HepG2 (cell line): ENCODE results near the gene GSDME. TPM values are rescaled to one million over a fixed set of nuclear protein-coding genes. Genes with fewer than 3 reads are reported as not detected.

Experiments used
- ATAC-seq: fragments of 200-7000 bp; cut with Tn5 transposase; 3 replicates; pipeline ENCODE4 v1.9.1; 2020; ENCODE audit warnings: mild to moderate bottlenecking, moderate library complexity
- BruUV-seq: library from RNA; stranded (reverse); fragments of 400-500 nt; replicated peaks from 2 replicates; lab custom pipeline; 2021; lab: Mats Ljungman, UMichigan
- CTCF ChIA-PET: fragments of 300-600 bp; formaldehyde crosslinking; extraction: SDS; loops from one replicate; lab custom pipeline; 2021; ENCODE audit warnings: low total read pairs, inconsistent platforms, low intra/inter-chr PET ratio; lab: Yijun Ruan, JAX
- POLR2A ChIA-PET: fragments of 350-600 bp; sonication (Branson Sonifier 250); formaldehyde crosslinking; loops from one replicate; lab custom pipeline; 2020; ENCODE audit warnings: antibody characterized with exemption, inconsistent platforms; lab: Yijun Ruan, JAX
- DNase-seq: peaks from one replicate; pipeline ENCODE4 v3.0.0-alpha.2; 2015; ENCODE audit warnings: low spot score
- FAIRE-seq: peaks from 3 replicates; lab custom pipeline; 2011; peaks lifted over from hg19 to GRCh38; lab: Jason Lieb, UNC
- H2AFZ ChIP-seq: one replicate; pipeline ENCODE4 v1.6.1; 2011; ENCODE audit warnings: low read length, inconsistent platforms
- H3K27ac ChIP-seq: fragments of 300-600 bp; 3 replicates; pipeline ENCODE4 v1.8.0; 2011; ENCODE audit warnings: mixed run types, mild to moderate bottlenecking, mixed read lengths, low read length, inconsistent platforms; ENCODE audit not compliant: insufficient read depth; ENCODE audit errors: extremely low read length
- H3K27me3 ChIP-seq, 2 experiments: fragments of 200-600 bp in 1 of 2; 2 replicates in 1 of 2; 3 replicates in 1 of 2; pipeline versions ENCODE4 v1.6.0 to v1.8.0; 2011; ENCODE audit warnings: low read length in 2 of 2, mild to moderate bottlenecking in 2 of 2, moderate library complexity in 2 of 2, inconsistent platforms in 1 of 2; ENCODE audit not compliant: insufficient read depth in 2 of 2, control insufficient read depth in 1 of 2
- H3K36me3 ChIP-seq, 2 experiments: fragments of 200-600 bp in 1 of 2; replicated peaks in 1 of 2; 2 replicates in 1 of 2; 3 replicates in 1 of 2; pipeline versions ENCODE4 v1.5.1 to v1.8.0; 2011; ENCODE audit warnings: low read length in 2 of 2, inconsistent platforms in 1 of 2; ENCODE audit not compliant: insufficient read depth in 2 of 2, control insufficient read depth in 1 of 2
- H3K4me1 ChIP-seq: 2 replicates; pipeline ENCODE4 v1.5.1; 2012; ENCODE audit warnings: low read length, inconsistent platforms; ENCODE audit not compliant: insufficient read depth
- H3K4me2 ChIP-seq: 2 replicates; pipeline ENCODE4 v1.6.0; 2011; ENCODE audit warnings: low read depth, low read length, inconsistent platforms
- H3K4me3 ChIP-seq, 3 experiments: fragments of 200-600 bp in 1 of 3; sonication (generic), shearing (Covaris generic) in 1 of 3; replicated peaks in 1 of 3; 2 replicates each; pipeline ENCODE4 v1.5.1; 2011 to 2016; ENCODE audit warnings: low read length in 3 of 3, inconsistent platforms in 2 of 3, low read depth in 2 of 3, mild to moderate bottlenecking in 2 of 3, control low read depth in 1 of 3, mixed read lengths in 1 of 3; ENCODE audit not compliant: insufficient read depth in 1 of 3
- H3K79me2 ChIP-seq: one replicate; pipeline ENCODE4 v1.6.1; 2011; ENCODE audit warnings: low read length, inconsistent platforms; ENCODE audit not compliant: insufficient read depth
- H3K9ac ChIP-seq: 2 replicates; pipeline ENCODE4 v1.6.0; 2011; ENCODE audit warnings: mild to moderate bottlenecking, low read depth, low read length, inconsistent platforms; ENCODE audit not compliant: insufficient read depth
- H3K9me3 ChIP-seq: 2 replicates; pipeline ENCODE4 v1.5.1; 2012; ENCODE audit warnings: mild to moderate bottlenecking, low read length
- H4K20me1 ChIP-seq: 2 replicates; pipeline ENCODE4 v1.6.0; 2011; ENCODE audit warnings: inconsistent platforms, mild to moderate bottlenecking, low read length, moderate library complexity; ENCODE audit not compliant: insufficient read depth
- BRCA1 ChIP-seq: sonication (generic); formaldehyde crosslinking; IDR thresholded peaks from 2 replicates; pipeline ENCODE4 v1.4.0; 2020; ENCODE audit warnings: missing genetic modification reagents
- CREB1 ChIP-seq, 2 experiments: fragments of 450-650 bp in 1 of 2; IDR thresholded peaks; 2 replicates each; pipeline ENCODE4 v1.6.1; 2016 to 2017; ENCODE audit warnings: control low read depth in 1 of 2, mild to moderate bottlenecking in 1 of 2, missing compliant biosample characterization in 1 of 2, missing genetic modification characterization in 1 of 2
- NFYC ChIP-seq: IDR thresholded peaks from 2 replicates; pipeline ENCODE4 v1.6.1; 2016; ENCODE audit warnings: missing genetic modification reagents, missing compliant biosample characterization
- STAG1 ChIP-seq: sonication (generic); formaldehyde crosslinking; IDR thresholded peaks from 2 replicates; pipeline ENCODE4 v1.4.0; 2020; ENCODE audit warnings: missing genetic modification reagents
- ZBTB21 ChIP-seq: sonication (generic); formaldehyde crosslinking; IDR thresholded peaks from 2 replicates; pipeline ENCODE4 v1.4.0; 2020; ENCODE audit warnings: missing genetic modification reagents
- ZNF513 ChIP-seq: sonication (generic); formaldehyde crosslinking; conservative IDR thresholded peaks from 2 replicates; pipeline ENCODE4 v1.5.0; 2020; ENCODE audit warnings: missing genetic modification reagents
- ZNF75D ChIP-seq: sonication (generic); formaldehyde crosslinking; IDR thresholded peaks from 2 replicates; pipeline ENCODE4 v1.8.1; 2023; ENCODE audit warnings: missing genetic modification reagents, mild to moderate bottlenecking, borderline replicate concordance
- WGBS: methylation state at CpG from one replicate; pipeline ENCODE4 v1.1.6; 2017; ENCODE audit warnings: low lambda C conversion rate; 5-methylcytosine and 5-hydroxymethylcytosine counted together
- in situ Hi-C: cut with HindIII; loops from 2 replicates; pipeline ENCODE4 v1.10.0; 2017; ENCODE audit warnings: low pct_unique_long_range_greater_than_20kb; ENCODE audit not compliant: extremely low pct_ligation_motif_present
- intact Hi-C: fragments of 100-400 bp; cut with micrococcal nuclease; formaldehyde crosslinking; loops from one replicate; pipeline ENCODE4 v1.10.0; 2022; ENCODE audit not compliant: unreplicated experiment
- polyA plus RNA-seq, 8 experiments: library from polyadenylated mRNA; depleted of rRNA in 3 of 8; stranded (reverse) in 7 of 8; unstranded in 1 of 8; fragments of >200 nt; fragmentation: Illumina TruSeq in 4 of 8; extraction: Trizol in 4 of 8; gene quantifications; 2 replicates each; pipeline versions ENCODE4 v1.2.1 to v1.2.3, GENCODE V29; 2011 to 2016; ENCODE audit warnings: low read depth in 4 of 8, missing spikeins in 1 of 8, mixed read lengths in 1 of 8; ENCODE audit not compliant: insufficient read depth in 1 of 8
- total RNA-seq, 5 experiments: library from RNA; depleted of rRNA; stranded (reverse); fragments of >200 nt; fragmentation: Illumina TruSeq; extraction: Trizol; gene quantifications; 2 replicates each; pipeline ENCODE4 v1.2.3, GENCODE V29; 2016; ENCODE audit warnings: low read depth in 1 of 5
- TF ChIP-seq, protein P1 (sequence below): sonication (generic); formaldehyde crosslinking; IDR thresholded peaks from 2 replicates; pipeline ENCODE4 v1.5.0; 2020; ENCODE audit warnings: mild to moderate bottlenecking, missing genetic modification reagents, moderate library complexity

The GSDME gene
- total and polyA plus RNA-seq, 2 of the 13 experiments (the other 11 are each of a cell fraction or from before 2014, with no cell fraction given): 19.2 to 28.2 TPM

DNA sequence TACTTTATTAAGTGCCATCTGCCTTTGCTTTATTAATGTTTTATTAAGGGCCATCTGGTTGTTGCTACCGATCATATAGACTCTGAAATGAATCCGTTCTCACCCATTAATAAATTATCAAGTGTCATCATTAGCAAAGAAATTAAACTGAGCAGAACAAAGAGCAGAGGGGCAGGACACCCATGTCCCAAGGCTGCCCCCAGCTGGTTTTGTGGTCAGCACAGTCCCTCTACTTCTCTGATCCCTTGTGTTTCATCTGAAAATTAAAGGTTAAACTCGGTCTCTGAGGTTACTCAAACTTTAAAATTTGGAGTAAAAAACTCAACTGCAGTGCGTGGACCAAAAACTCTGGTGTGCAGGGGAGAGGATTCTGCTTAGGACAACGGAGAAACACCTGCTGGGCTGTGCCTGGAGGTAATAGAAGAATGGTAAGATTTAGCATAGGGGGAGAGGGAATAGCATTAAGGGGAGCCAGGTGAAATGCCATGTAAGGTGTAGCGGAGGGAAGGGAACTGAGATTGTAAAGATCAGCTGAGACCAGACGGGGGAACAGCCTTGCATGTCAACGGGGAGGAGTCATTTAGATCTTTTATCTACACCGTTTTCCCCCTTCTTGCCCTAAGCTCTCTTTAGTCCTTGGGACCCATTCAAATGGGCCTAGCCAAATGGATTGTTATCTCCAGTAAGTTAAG lies 10.8 kb upstream of the GSDME start:
- POLR2A ChIA-PET: no interaction called here
- no TSS peak for BruUV-seq

DNA sequence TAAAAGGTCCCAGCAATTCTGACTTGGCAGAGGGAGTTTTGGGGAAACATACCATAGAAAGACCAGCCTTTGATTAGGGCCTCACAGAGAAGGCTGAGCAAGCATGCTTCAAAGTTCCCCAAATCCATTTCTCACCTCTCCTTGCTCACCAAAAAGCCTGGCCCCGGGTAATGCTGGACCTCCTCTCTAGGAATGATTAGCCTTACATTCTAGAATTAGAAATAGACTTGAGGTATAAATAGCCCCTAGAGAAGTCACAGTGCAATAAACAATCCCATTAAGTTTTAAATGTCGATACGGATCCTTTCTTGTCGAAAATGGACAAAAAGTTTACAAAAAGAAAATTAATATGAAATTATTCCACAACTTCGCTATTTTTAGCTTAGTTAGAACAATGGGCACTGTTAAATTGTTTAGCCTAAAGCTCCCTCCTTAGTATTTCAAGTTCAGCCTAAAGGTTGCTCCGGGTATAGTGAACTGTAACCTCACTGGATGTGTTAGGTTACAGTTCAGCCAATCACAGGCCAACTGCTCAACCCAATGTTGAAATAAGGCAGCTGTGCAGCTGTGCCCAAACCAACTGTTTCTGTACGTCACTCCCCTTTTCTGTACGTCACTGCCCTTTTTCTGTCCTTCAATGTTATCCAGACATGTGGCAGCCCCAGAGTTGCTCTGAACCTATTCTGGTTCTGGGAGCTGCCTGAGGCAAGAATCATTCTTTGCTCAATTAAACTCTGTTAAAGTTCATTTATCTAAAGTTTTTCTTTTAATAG lies 7.9 kb upstream of the GSDME start:
- in situ Hi-C loops: no loop called here
- Histone ChIP-seq H3K4me2 (no peak overlapping the region), H4K20me1 (no peaks in the 10 kb centered on the region), H2AFZ (no peak overlapping the region), H3K4me1 (no peaks in the 10 kb centered on the region; the same call in 1 of the 2 replicates), H3K79me2 (no peaks in the 10 kb centered on the region), H3K27me3 (no peaks in the 10 kb centered on the region), H3K27ac (no peak overlapping the region), H3K36me3 (no peaks in the 10 kb centered on the region), H3K4me3 (no peak overlapping the region), H3K9ac (no peak overlapping the region), H3K9me3 (no peaks in the 10 kb centered on the region)
- no TSS peak for BruUV-seq
- WGBS: 34% methylated on average over 8 of the region's 8 CpGs
- FAIRE-seq: no peak
- DNase-seq: no peak
- peak; percentile 61 for ATAC-seq
- intact Hi-C loops: no loop called here
- CTCF ChIA-PET: no interaction called here
- POLR2A ChIA-PET: no interaction called here
- TF ChIP-seq NFYC: peak; percentile 22; the same call in 1 of the 2 replicates
- peak; percentile 28; the same call in 1 of the 2 replicates for TF ChIP-seq ZBTB21 (CRISPR knock-in tag)
- no peak for TF ChIP-seq ZNF513 (CRISPR knock-in tag)
- TF ChIP-seq CREB1 (IDR thresholded peaks at IDR 0.05): peak; percentile 39; the same call in 1 of the 2 replicates
- no peak for TF ChIP-seq CREB1 (CRISPR knock-in tag; IDR thresholded peaks at IDR 0.05)
- TF ChIP-seq ZNF75D (CRISPR knock-in tag): no peak

More for the DNA sequence above, 10.8 kb upstream of the GSDME start:
- no peak for ATAC-seq
- H3K36me3 ChIP-seq: no peaks in the 10 kb centered on the region
- no peak overlapping the region for H3K9ac ChIP-seq
- TF ChIP-seq, protein P1, sequence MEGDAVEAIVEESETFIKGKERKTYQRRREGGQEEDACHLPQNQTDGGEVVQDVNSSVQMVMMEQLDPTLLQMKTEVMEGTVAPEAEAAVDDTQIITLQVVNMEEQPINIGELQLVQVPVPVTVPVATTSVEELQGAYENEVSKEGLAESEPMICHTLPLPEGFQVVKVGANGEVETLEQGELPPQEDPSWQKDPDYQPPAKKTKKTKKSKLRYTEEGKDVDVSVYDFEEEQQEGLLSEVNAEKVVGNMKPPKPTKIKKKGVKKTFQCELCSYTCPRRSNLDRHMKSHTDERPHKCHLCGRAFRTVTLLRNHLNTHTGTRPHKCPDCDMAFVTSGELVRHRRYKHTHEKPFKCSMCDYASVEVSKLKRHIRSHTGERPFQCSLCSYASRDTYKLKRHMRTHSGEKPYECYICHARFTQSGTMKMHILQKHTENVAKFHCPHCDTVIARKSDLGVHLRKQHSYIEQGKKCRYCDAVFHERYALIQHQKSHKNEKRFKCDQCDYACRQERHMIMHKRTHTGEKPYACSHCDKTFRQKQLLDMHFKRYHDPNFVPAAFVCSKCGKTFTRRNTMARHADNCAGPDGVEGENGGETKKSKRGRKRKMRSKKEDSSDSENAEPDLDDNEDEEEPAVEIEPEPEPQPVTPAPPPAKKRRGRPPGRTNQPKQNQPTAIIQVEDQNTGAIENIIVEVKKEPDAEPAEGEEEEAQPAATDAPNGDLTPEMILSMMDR (CRISPR knock-in tag): peak; percentile 37
- TF ChIP-seq BRCA1 (CRISPR knock-in tag): no peak
- TF ChIP-seq STAG1 (CRISPR knock-in tag): peak; percentile 47
- no peak overlapping the region for H3K27ac ChIP-seq
- 59% methylated on average over 9 of the region's 9 CpGs for WGBS
- CTCF ChIA-PET: no interaction called here
- in situ Hi-C loops: no loop called here
- no peaks in the 10 kb centered on the region for H3K27me3 ChIP-seq
- H3K4me1 ChIP-seq: no peaks in the 10 kb centered on the region; the same call in 1 of the 2 replicates
- no peak overlapping the region for H3K4me2 ChIP-seq
- no peaks in the 10 kb centered on the region for H4K20me1 ChIP-seq
- FAIRE-seq: no peak
- intact Hi-C loops: no loop called here
- H3K4me3 ChIP-seq: no peak overlapping the region
- no peak for DNase-seq
- no peak overlapping the region for H2AFZ ChIP-seq
- H3K79me2 ChIP-seq: no peaks in the 10 kb centered on the region
- H3K9me3 ChIP-seq: no peaks in the 10 kb centered on the region
